Keratinocyte (primary cell): ENCODE measurements around the gene NSDHL. TPM values are rescaled to one million over a fixed set of nuclear protein-coding genes. Genes with fewer than 3 reads are reported as not detected.

Experiments used
- DNase-seq: peaks from one replicate; pipeline ENCODE4 v3.0.0-alpha.2; 2011; ENCODE audit warnings: low read depth, missing footprints, low spot score
- FAIRE-seq: peaks from 2 replicates; lab custom pipeline; 2011; peaks lifted over from hg19 to GRCh38; lab: Jason Lieb, UNC
- H2AFZ ChIP-seq: 2 replicates; pipeline ENCODE4 v1.6.0; 2012; ENCODE audit warnings: low read length, control low read depth, inconsistent platforms; ENCODE audit not compliant: control insufficient read depth
- H3K27ac ChIP-seq: 2 replicates; pipeline ENCODE4 v1.5.1; 2011; ENCODE audit warnings: low read length; ENCODE audit not compliant: control insufficient read depth, insufficient read depth
- H3K27me3 ChIP-seq: 3 replicates; pipeline ENCODE4 v1.6.0; 2011; ENCODE audit warnings: low read length; ENCODE audit not compliant: control insufficient read depth, insufficient read depth; ENCODE audit errors: extremely low read depth
- H3K36me3 ChIP-seq, 2 experiments: 2 replicates in 1 of 2; 3 replicates in 1 of 2; pipeline ENCODE4 v1.5.1; 2011; ENCODE audit warnings: low read length in 2 of 2, mild to moderate bottlenecking in 1 of 2; ENCODE audit not compliant: control insufficient read depth in 2 of 2, insufficient read depth in 2 of 2; ENCODE audit errors: extremely low read depth in 1 of 2
- H3K4me1 ChIP-seq: 3 replicates; pipeline ENCODE4 v1.5.1; 2011; ENCODE audit warnings: low read length; ENCODE audit not compliant: control insufficient read depth, insufficient read depth; ENCODE audit errors: extremely low read depth
- H3K4me2 ChIP-seq: 3 replicates; pipeline ENCODE4 v1.6.0; 2011; ENCODE audit warnings: low read depth, low read length; ENCODE audit not compliant: control insufficient read depth, insufficient read depth; ENCODE audit errors: extremely low read depth
- H3K4me3 ChIP-seq, 3 experiments: fragments of 200-600 bp in 1 of 3; sonication (generic) in 1 of 3; 2 replicates in 2 of 3; 3 replicates in 1 of 3; pipeline ENCODE4 v1.5.1; 2011 to 2016; ENCODE audit warnings: low read length in 3 of 3, mild to moderate bottlenecking in 3 of 3, control low read depth in 2 of 3, inconsistent platforms in 1 of 3, low read depth in 1 of 3, mixed read lengths in 1 of 3, mixed run types in 1 of 3, moderate library complexity in 1 of 3; ENCODE audit not compliant: control insufficient read depth in 2 of 3, insufficient read depth in 2 of 3; ENCODE audit errors: extremely low read depth in 1 of 3
- H3K79me2 ChIP-seq: 2 replicates; pipeline ENCODE4 v1.6.0; 2012; ENCODE audit warnings: low read length; ENCODE audit not compliant: control insufficient read depth, insufficient read depth
- H3K9ac ChIP-seq: 3 replicates; pipeline ENCODE4 v1.6.0; 2011; ENCODE audit warnings: low read length; ENCODE audit not compliant: control insufficient read depth, insufficient read depth; ENCODE audit errors: extremely low read depth
- H3K9me1 ChIP-seq: 3 replicates; pipeline ENCODE4 v1.6.0; 2011; ENCODE audit warnings: low read length; ENCODE audit not compliant: control insufficient read depth, insufficient read depth; ENCODE audit errors: extremely low read depth
- H3K9me3 ChIP-seq: 2 replicates; pipeline ENCODE4 v1.5.1; 2012; ENCODE audit warnings: low read depth, low read length; ENCODE audit not compliant: control insufficient read depth
- H4K20me1 ChIP-seq: 3 replicates; pipeline ENCODE4 v1.6.0; 2011; ENCODE audit warnings: low read length; ENCODE audit not compliant: control insufficient read depth, insufficient read depth; ENCODE audit errors: extremely low read depth
- CTCF ChIP-seq, 3 experiments: IDR thresholded peaks in 1 of 3; conservative IDR thresholded peaks in 1 of 3; optimal IDR thresholded peaks in 1 of 3; 2 replicates in 2 of 3; 3 replicates in 1 of 3; pipeline versions ENCODE3 to v1.5.1; 2011; ENCODE audit warnings: low read length in 3 of 3, mild to moderate bottlenecking in 3 of 3, moderate library complexity in 2 of 3, control low read depth in 1 of 3, inconsistent platforms in 1 of 3; ENCODE audit not compliant: insufficient read depth in 2 of 3; ENCODE audit errors: extremely low read depth in 1 of 3
- EZH2 ChIP-seq: IDR thresholded peaks from one replicate; pipeline ENCODE4 v1.6.1; 2012; ENCODE audit warnings: inconsistent platforms, mild to moderate bottlenecking, low read length, moderate library complexity
- dilution Hi-C: fragments of 300-500 bp; cut with MboI; formaldehyde crosslinking; loops from one replicate; pipeline ENCODE4 v1.7.0; 2020; ENCODE audit warnings: low sequenced_read_pairs; ENCODE audit not compliant: extremely low pct_ligation_motif_present
- polyA plus RNA-seq, 5 experiments: library from polyadenylated mRNA; depleted of rRNA in 3 of 5; stranded (reverse) in 3 of 5; stranded (forward) in 1 of 5; unstranded in 1 of 5; fragments of >200 nt; gene quantifications; 1 replicate in 1 of 5; 2 replicates in 3 of 5; 3 replicates in 1 of 5; pipeline versions ENCODE4 v1.2.1 to v1.2.3, GENCODE V29; 2011 to 2012; ENCODE audit warnings: missing spikeins in 2 of 5, low read depth in 1 of 5, low replicate concordance in 1 of 5

The NSDHL gene
- polyA plus RNA-seq, 1 donor (not counting 4 experiments of a cell fraction or from before 2014, with no cell fraction given): 79.0 TPM

- Histone ChIP-seq H3K4me2 (no peak overlapping the region), H3K4me1 (peaks cover 28% of the 10 kb centered on the region), H4K20me1 (no peaks in the 10 kb centered on the region), H3K79me2 (no peaks in the 10 kb centered on the region), H3K27me3 (no peaks in the 10 kb centered on the region), H3K9me1 (no peaks in the 10 kb centered on the region), H3K9me3 (no peaks in the 10 kb centered on the region), H3K4me3 (no peak overlapping the region), H3K36me3 (no peaks in the 10 kb centered on the region), H2AFZ (no peak overlapping the region), H3K27ac (no peak overlapping the region), H3K9ac (no peak overlapping the region)
- no peak for TF ChIP-seq EZH2
- no peak for TF ChIP-seq CTCF (optimal IDR thresholded peaks at IDR 0.05 in 1 of 3, IDR thresholded peaks at IDR 0.05 in 1 of 3, conservative IDR thresholded peaks at IDR 0.05 in 1 of 3; ENCODE audit: extremely low read depth in 1 of 3, insufficient read depth in 2 of 3, low read length in 3 of 3)
- DNase-seq (no peak), FAIRE-seq (no peak)
- dilution Hi-C loops: no loop called here
Measured at GRCh38 chrX:152881289-152881688, 50.4 kb downstream of the NSDHL start.

- no peak for DNase-seq
- dilution Hi-C loops: no loop called here
- Histone ChIP-seq H3K36me3 (no peaks in the 10 kb centered on the region), H3K9me3 (no peaks in the 10 kb centered on the region), H3K4me1 (peaks cover 5% of the 10 kb centered on the region), H3K9ac (no peak overlapping the region), H2AFZ (no peak overlapping the region), H3K27ac (no peak overlapping the region), H3K4me3 (no peak overlapping the region), H4K20me1 (no peaks in the 10 kb centered on the region), H3K4me2 (no peak overlapping the region), H3K79me2 (no peaks in the 10 kb centered on the region), H3K9me1 (no peaks in the 10 kb centered on the region), H3K27me3 (no peaks in the 10 kb centered on the region)
- no peak for TF ChIP-seq CTCF (optimal IDR thresholded peaks at IDR 0.05 in 1 of 3, IDR thresholded peaks at IDR 0.05 in 1 of 3, conservative IDR thresholded peaks at IDR 0.05 in 1 of 3; ENCODE audit: extremely low read depth in 1 of 3, insufficient read depth in 2 of 3, low read length in 3 of 3)
- TF ChIP-seq EZH2: no peak
- FAIRE-seq: no peak
Measured at GRCh38 chrX:152884171-152884570, 53.3 kb downstream of the NSDHL start.
